OCI-LY3 (cell line): ENCODE data around the gene BASP1.

ENCODE experiments used
- EZH2phosphoT487 ChIP-seq: fragments of 200-600 bp; shearing (Covaris generic); IDR thresholded peaks from 2 replicates; pipeline ENCODE4 v1.6.1; 2018; ENCODE audit warnings: antibody characterized with exemption, mixed run types, low read depth
- TF ChIP-seq, protein P1 (sequence below): fragments of 200-600, 300-600 bp; sonication (generic); IDR thresholded peaks from 2 replicates; pipeline ENCODE4 v1.5.1; 2014; ENCODE audit warnings: antibody characterized with exemption, low read length, low read depth

- TF ChIP-seq, protein P1, sequence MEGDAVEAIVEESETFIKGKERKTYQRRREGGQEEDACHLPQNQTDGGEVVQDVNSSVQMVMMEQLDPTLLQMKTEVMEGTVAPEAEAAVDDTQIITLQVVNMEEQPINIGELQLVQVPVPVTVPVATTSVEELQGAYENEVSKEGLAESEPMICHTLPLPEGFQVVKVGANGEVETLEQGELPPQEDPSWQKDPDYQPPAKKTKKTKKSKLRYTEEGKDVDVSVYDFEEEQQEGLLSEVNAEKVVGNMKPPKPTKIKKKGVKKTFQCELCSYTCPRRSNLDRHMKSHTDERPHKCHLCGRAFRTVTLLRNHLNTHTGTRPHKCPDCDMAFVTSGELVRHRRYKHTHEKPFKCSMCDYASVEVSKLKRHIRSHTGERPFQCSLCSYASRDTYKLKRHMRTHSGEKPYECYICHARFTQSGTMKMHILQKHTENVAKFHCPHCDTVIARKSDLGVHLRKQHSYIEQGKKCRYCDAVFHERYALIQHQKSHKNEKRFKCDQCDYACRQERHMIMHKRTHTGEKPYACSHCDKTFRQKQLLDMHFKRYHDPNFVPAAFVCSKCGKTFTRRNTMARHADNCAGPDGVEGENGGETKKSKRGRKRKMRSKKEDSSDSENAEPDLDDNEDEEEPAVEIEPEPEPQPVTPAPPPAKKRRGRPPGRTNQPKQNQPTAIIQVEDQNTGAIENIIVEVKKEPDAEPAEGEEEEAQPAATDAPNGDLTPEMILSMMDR, result no peak
- TF ChIP-seq EZH2phosphoT487, result no peak
These were observed 37.0 kb upstream of the BASP1 start for GRCh38 chr5:17180330-17180843.
